Mucosa of gallbladder (tissue), 1 donor: ENCODE data around the gene ABCC6. TPM values are rescaled to one million over a fixed set of nuclear protein-coding genes. Genes with fewer than 3 reads are reported as not detected.
"Not testable (repeated sequence)": the region's sequence is repeated elsewhere in the genome, so short reads cannot be mapped to it uniquely, and the experiment has no call there.

Experiments
- DNase-seq: peaks from one replicate; pipeline ENCODE4 v3.0.0-alpha.2; 2020; ENCODE audit warnings: low spot score
- total RNA-seq: library from RNA; stranded (reverse); gene quantifications from one replicate; pipeline ENCODE4 v1.2.1, GENCODE V29; 2021
- donor health status: DM: no; HTN: no; CAD: no.

ABCC6 gene
- 27.5 TPM for total RNA-seq

- DNase-seq, result not testable (repeated sequence)
Observed at GRCh38 chr16:16222850-16223661, at the start of gene ABCC6. ABCC6 (minus strand) TSS chr16:16223494; CDS start chr16:16223434, 60 bp downstream.

GRCh38 chr16:16272573-16273221 is 49.4 kb upstream of the ABCC6 start:
- DNase-seq, result not testable (repeated sequence)

GRCh38 chr16:16271658-16272057 is 48.4 kb upstream of the ABCC6 start:
- DNase-seq, result not testable (repeated sequence)

GRCh38 chr16:16268185-16268808 is 45.0 kb upstream of the ABCC6 start:
- DNase-seq, result not testable (repeated sequence)

GRCh38 chr16:16267708-16268107 is 44.4 kb upstream of the ABCC6 start:
- not testable (repeated sequence) for DNase-seq

- not testable (repeated sequence) for DNase-seq
Observed at GRCh38 chr16:16265044-16265443, 41.8 kb upstream of the ABCC6 start.

- not testable (repeated sequence) for DNase-seq
Observed at GRCh38 chr16:16263947-16264346, 40.7 kb upstream of the ABCC6 start.

GRCh38 chr16:16262954-16263555 is 39.8 kb upstream of the ABCC6 start:
- not testable (repeated sequence) for DNase-seq

GRCh38 chr16:16259971-16260370 is 36.7 kb upstream of the ABCC6 start:
- DNase-seq, result not testable (repeated sequence)

GRCh38 chr16:16258822-16259221 is 35.5 kb upstream of the ABCC6 start:
- DNase-seq, result not testable (repeated sequence)

GRCh38 chr16:16257301-16257923 is 34.1 kb upstream of the ABCC6 start:
- not testable (repeated sequence) for DNase-seq

- DNase-seq, result not testable (repeated sequence)
Observed at GRCh38 chr16:16252377-16252776, 29.1 kb upstream of the ABCC6 start.

GRCh38 chr16:16249621-16250330 is 26.5 kb upstream of the ABCC6 start:
- DNase-seq, result not testable (repeated sequence)

GRCh38 chr16:16247439-16247838 is 24.1 kb upstream of the ABCC6 start:
- DNase-seq, result not testable (repeated sequence)

- DNase-seq, result not testable (repeated sequence)
Observed at GRCh38 chr16:16246578-16247262, 23.4 kb upstream of the ABCC6 start.

- not testable (repeated sequence) for DNase-seq
Observed at GRCh38 chr16:16243886-16244285, 20.6 kb upstream of the ABCC6 start.

- DNase-seq, result not testable (repeated sequence)
Observed at GRCh38 chr16:16240667-16241066, 17.4 kb upstream of the ABCC6 start.

GRCh38 chr16:16237738-16238137 is 14.4 kb upstream of the ABCC6 start:
- DNase-seq, result not testable (repeated sequence)

GRCh38 chr16:16237071-16237470 is 13.8 kb upstream of the ABCC6 start:
- DNase-seq, result not testable (repeated sequence)

- DNase-seq, result not testable (repeated sequence)
Observed at GRCh38 chr16:16232692-16233061, 9.4 kb upstream of the ABCC6 start.
